Fibroblast of lung (primary cell): ENCODE data around the gene UCK2.

ENCODE experiments used
- CTCF ChIP-seq, 2 donors: IDR thresholded peaks in 1 of 2; conservative IDR thresholded peaks in 1 of 2; 1 replicate in 1 of 2; 2 replicates in 1 of 2; pipeline ENCODE4 v1.5.1; 2011 to 2012; ENCODE audit warnings: low read length in 2 of 2, control low read depth in 1 of 2, inconsistent platforms in 1 of 2, low read depth in 1 of 2, mild to moderate bottlenecking in 1 of 2
- EZH2 ChIP-seq: IDR thresholded peaks from 2 replicates; pipeline ENCODE4 v1.5.1; 2012; ENCODE audit warnings: low read length, control low read depth, mild to moderate bottlenecking; ENCODE audit errors: missing control alignments

DNA sequence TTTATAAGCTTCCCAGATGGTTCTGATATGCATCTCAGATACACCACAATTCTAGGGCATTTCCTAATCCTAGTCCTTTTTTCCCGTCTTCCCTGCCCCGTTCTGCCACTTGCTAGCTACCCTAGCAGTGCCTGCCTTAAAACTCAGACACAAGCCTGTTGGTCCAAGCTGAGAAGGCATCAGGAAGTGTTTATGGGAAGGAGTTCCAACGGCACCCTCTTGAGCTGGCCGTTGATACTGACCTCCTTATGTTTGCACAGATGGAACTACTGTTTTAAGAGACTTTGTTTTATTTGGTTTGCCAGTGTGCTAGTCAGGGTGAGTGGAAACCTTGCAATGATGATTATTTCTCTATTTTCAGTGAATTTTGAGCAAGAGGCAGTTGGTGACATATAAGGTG is 67.2 kb downstream of the UCK2 start:
- no peak for TF ChIP-seq EZH2
- TF ChIP-seq CTCF (conservative IDR thresholded peaks at IDR 0.05 in 1 of 2, IDR thresholded peaks at IDR 0.05 in 1 of 2; ENCODE audit: low read depth in 1 of 2, low read length in 2 of 2), result no peak
